ENCODE results near the gene PRSS21.

PRSS21 gene

DNA sequence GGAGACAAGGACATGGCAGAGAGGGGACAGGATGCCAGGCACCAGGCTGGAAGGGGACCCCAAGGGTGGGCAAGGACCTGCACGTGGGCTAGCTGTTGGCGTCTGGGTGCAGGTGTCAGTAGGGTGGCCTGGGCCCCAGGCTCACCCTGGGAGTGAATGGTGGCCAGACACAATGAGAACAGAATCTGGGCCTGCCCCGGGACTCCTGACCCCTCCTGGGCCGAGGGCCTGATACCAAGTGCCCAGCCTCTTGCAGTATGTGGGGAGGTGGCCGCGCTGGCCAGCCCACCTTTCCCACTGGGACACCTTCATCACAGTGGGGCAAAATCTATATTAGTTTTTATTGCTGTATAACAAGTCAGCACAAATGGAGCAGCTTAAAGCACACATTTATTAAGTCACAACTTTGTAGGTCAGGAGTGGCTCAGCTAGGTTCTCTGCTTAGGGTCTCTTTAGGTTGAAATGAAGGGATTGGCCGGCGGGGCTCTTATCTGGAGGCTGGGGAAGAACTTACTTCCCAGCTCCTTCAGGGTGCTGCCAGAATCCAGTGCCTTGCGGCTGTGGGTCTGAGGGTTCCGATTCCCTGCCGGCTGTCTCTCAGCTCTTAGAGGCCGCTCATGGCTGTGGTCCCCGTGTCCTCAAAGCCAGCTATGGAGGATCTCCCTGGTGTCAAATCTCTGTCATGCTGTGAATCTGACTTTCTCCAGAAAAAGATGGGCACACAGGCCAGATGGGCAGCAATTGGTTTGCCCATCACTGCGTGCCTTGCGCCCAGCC is 33.3 kb upstream of the PRSS21 start:
- Histone ChIP-seq H3K79me2 (ENCODE audit: low read length) (peaks cover 2% of the 10 kb centered on the region), H3K9ac (ENCODE audit: low read length) (no peak overlapping the region), H3K4me2 (ENCODE audit: low read length) (no peak overlapping the region), H3K4me3 (ENCODE audit: low read length) (no peak overlapping the region), H3K4me1 (ENCODE audit: low read length) (peaks cover under 1% of the 10 kb centered on the region; the same call in 1 of the 2 replicates), H2AFZ (ENCODE audit: low read depth, low read length) (no peak overlapping the region), H3K27me3 (ENCODE audit: low read depth, low read length) (no peaks in the 10 kb centered on the region), H3K36me3 (replicated peaks; ENCODE audit: low read depth, low read length) (no peaks in the 10 kb centered on the region), H3K27ac (ENCODE audit: low read length) (no peak overlapping the region), H3K9me3 (ENCODE audit: insufficient read depth, low read length) (no peaks in the 10 kb centered on the region), H4K20me1 (ENCODE audit: insufficient read depth, low read length) (no peaks in the 10 kb centered on the region)
- TF ChIP-seq, protein P1, sequence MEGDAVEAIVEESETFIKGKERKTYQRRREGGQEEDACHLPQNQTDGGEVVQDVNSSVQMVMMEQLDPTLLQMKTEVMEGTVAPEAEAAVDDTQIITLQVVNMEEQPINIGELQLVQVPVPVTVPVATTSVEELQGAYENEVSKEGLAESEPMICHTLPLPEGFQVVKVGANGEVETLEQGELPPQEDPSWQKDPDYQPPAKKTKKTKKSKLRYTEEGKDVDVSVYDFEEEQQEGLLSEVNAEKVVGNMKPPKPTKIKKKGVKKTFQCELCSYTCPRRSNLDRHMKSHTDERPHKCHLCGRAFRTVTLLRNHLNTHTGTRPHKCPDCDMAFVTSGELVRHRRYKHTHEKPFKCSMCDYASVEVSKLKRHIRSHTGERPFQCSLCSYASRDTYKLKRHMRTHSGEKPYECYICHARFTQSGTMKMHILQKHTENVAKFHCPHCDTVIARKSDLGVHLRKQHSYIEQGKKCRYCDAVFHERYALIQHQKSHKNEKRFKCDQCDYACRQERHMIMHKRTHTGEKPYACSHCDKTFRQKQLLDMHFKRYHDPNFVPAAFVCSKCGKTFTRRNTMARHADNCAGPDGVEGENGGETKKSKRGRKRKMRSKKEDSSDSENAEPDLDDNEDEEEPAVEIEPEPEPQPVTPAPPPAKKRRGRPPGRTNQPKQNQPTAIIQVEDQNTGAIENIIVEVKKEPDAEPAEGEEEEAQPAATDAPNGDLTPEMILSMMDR (IDR thresholded peaks at IDR 0.05; ENCODE audit: low read depth, low read length): no peak
- no peak for TF ChIP-seq EZH2phosphoT487 (IDR thresholded peaks at IDR 0.05; ENCODE audit: low read depth)

DNA sequence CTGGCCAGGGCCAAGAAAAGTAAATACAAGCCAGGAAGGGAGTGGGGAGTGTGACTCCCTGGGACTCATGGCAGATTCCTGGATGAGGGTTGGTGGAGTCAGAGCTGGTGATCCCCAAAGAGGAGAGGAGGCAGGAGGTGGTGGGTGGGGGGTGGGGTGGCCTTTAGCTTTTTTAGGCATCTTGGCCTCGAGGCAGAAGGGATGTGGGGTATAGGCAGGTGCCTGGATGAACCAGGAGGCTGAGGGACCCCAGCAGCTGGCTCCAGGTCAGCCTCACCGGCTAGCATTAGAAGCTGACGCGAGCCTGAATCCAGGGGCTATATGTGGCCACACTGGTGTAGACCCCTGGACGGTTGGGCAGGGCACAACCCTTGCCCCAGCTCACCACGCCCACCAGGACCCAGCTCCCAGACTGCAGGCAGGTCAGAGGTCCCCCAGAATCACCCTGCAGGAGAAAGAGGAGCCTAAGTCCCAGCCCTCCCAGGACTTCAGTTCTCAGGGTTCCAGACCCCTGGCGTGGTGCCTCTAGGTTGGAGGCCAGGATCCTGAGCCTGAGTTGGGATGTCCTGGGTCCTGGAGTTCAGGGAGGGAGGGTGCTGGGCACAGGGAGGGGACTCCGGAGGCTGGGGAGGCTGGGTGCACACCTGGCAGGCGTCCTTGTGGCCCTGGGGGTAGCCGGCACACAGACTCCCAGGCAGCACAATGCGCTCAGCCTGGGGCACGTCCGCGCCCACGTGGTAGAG is 32.5 kb upstream of the PRSS21 start:
- Histone ChIP-seq H3K4me2 (ENCODE audit: low read length) (no peak overlapping the region), H4K20me1 (ENCODE audit: insufficient read depth, low read length) (no peaks in the 10 kb centered on the region), H3K36me3 (replicated peaks; ENCODE audit: low read depth, low read length) (no peaks in the 10 kb centered on the region), H2AFZ (ENCODE audit: low read depth, low read length) (no peak overlapping the region), H3K27me3 (ENCODE audit: low read depth, low read length) (no peaks in the 10 kb centered on the region), H3K79me2 (ENCODE audit: low read length) (no peaks in the 10 kb centered on the region), H3K4me1 (ENCODE audit: low read length) (no peaks in the 10 kb centered on the region), H3K9ac (ENCODE audit: low read length) (no peak overlapping the region), H3K27ac (ENCODE audit: low read length) (no peak overlapping the region), H3K4me3 (ENCODE audit: low read length) (no peak overlapping the region), H3K9me3 (ENCODE audit: insufficient read depth, low read length) (no peaks in the 10 kb centered on the region)
- TF ChIP-seq, protein P1 (IDR thresholded peaks at IDR 0.05; ENCODE audit: low read depth, low read length): no peak
- TF ChIP-seq EZH2phosphoT487 (IDR thresholded peaks at IDR 0.05; ENCODE audit: low read depth): no peak

DNA sequence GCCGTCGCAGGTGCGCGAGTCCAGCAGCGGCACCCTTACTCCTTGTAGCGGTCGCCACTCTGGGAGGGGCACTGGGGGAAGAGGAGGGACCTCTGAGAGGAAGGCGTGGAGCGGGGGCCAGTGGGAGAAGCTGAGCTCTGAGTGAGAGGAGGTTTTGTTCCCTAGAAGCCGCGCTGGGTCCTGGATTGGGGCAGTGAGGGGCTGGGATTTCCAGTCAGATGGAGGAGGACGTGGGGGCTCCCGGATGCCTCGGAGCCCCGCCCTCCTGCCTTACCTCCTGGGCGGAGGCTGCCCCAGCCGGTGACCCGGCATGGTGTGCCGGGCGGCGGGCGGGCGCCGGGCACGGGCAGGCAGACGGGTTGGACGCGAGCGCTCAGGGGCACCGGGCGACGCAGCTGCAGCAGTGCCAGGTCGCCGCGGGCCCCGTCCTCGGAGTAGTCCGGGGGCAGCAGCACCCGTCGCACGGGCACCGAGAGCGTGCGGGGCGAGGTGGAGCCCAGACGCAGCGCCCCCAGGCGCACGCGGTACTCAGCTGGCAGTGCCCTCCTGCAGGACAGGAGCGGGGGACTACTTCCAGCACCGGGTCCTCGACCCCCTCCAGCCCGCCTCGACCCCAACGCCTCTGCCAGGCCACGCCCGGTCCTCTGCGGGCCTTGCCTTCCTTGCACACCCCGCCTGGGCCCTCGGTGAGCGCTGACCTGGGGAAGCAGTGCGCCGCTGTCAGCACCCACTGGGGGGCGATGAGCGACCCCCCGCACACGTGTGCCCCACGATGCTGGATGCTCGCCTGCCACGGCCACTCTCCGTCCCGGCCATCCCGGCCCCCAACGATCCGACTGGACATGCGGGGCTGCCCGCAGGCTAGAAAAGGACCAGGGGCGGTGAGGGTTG is 31.7 kb upstream of the PRSS21 start:
- no peak overlapping the region for H2AFZ ChIP-seq (ENCODE audit: low read depth, low read length)
- TF ChIP-seq, protein P1 (IDR thresholded peaks at IDR 0.05; ENCODE audit: low read depth, low read length): 0 out of 2 replicates have a peak, but pooled peaks have one; percentile 8
- TF ChIP-seq EZH2phosphoT487 (IDR thresholded peaks at IDR 0.05; ENCODE audit: low read depth): no peak
- H3K4me1 ChIP-seq (ENCODE audit: low read length): no peaks in the 10 kb centered on the region
- no peak overlapping the region for H3K4me2 ChIP-seq (ENCODE audit: low read length)
- no peaks in the 10 kb centered on the region for H3K9me3 ChIP-seq (ENCODE audit: insufficient read depth, low read length)
- H3K36me3 ChIP-seq (replicated peaks; ENCODE audit: low read depth, low read length): no peaks in the 10 kb centered on the region
- no peaks in the 10 kb centered on the region for H4K20me1 ChIP-seq (ENCODE audit: insufficient read depth, low read length)
- H3K27ac ChIP-seq (ENCODE audit: low read length): no peak overlapping the region
- no peak overlapping the region for H3K9ac ChIP-seq (ENCODE audit: low read length)
- no peaks in the 10 kb centered on the region for H3K79me2 ChIP-seq (ENCODE audit: low read length)
- no peak overlapping the region for H3K4me3 ChIP-seq (ENCODE audit: low read length)
- H3K27me3 ChIP-seq (ENCODE audit: low read depth, low read length): no peaks in the 10 kb centered on the region
